HEK293 (cell line): ENCODE results near the gene ANAPC16.

Source experiments
- CTCF ChIA-PET: fragments of 350-600 bp; formaldehyde crosslinking; extraction: SDS; loops from one replicate; lab custom pipeline; 2021; ENCODE audit warnings: antibody characterized with exemption; lab: Yijun Ruan, JAX
- POLR2A ChIA-PET: fragments of 300-600 bp; formaldehyde crosslinking; extraction: SDS; loops from one replicate; lab custom pipeline; 2020; ENCODE audit warnings: antibody characterized with exemption, inconsistent platforms; lab: Yijun Ruan, JAX
- H3K27ac ChIP-seq: fragments of 200-500 bp; sonication (Bioruptor generic); 2 replicates; pipeline ENCODE4 v1.5.1; 2014; ENCODE audit warnings: low read depth, low read length, control low read depth, inconsistent platforms; ENCODE audit errors: extremely low read depth
- H3K36me3 ChIP-seq, 2 experiments: fragments of 200-500 bp in 1 of 2; sonication (Bioruptor generic) in 1 of 2; 1 replicate in 1 of 2; 2 replicates in 1 of 2; pipeline ENCODE4 v1.5.1; 2014 to 2017; ENCODE audit warnings: inconsistent platforms in 2 of 2, low read length in 2 of 2; ENCODE audit not compliant: control insufficient read depth in 2 of 2, insufficient read depth in 1 of 2
- H3K4me1 ChIP-seq: fragments of 200-500 bp; sonication (Bioruptor generic); 2 replicates; pipeline ENCODE4 v1.5.1; 2014; ENCODE audit warnings: mild to moderate bottlenecking, low read length, inconsistent platforms; ENCODE audit not compliant: control insufficient read depth, insufficient read depth
- H3K4me3 ChIP-seq: 2 replicates; pipeline ENCODE4 v1.5.1; 2011; ENCODE audit warnings: low read depth, mild to moderate bottlenecking, control low read depth, low read length, moderate library complexity
- H3K9me3 ChIP-seq: fragments of 200-500 bp; sonication (Bioruptor generic); 2 replicates; pipeline ENCODE4 v1.5.1; 2014; ENCODE audit warnings: low read depth, low read length, inconsistent platforms; ENCODE audit not compliant: control insufficient read depth, insufficient read depth
- GLI4 ChIP-seq: fragments of 450-650 bp; formaldehyde crosslinking; IDR thresholded peaks from 2 replicates; pipeline ENCODE4 v1.5.1; 2016; ENCODE audit warnings: missing biosample characterization, missing genetic modification characterization
- MZF1 ChIP-seq: fragments of 450-650 bp; formaldehyde crosslinking; IDR thresholded peaks from 2 replicates; pipeline ENCODE4 v1.5.1; 2017; ENCODE audit warnings: missing biosample characterization, missing genetic modification characterization, borderline replicate concordance
- PRDM1 ChIP-seq: fragments of 450-650 bp; formaldehyde crosslinking; IDR thresholded peaks from 2 replicates; pipeline ENCODE4; 2016; ENCODE audit warnings: missing biosample characterization, missing genetic modification characterization
- PRDM10 ChIP-seq: fragments of 450-650 bp; formaldehyde crosslinking; IDR thresholded peaks from 2 replicates; pipeline ENCODE4 v1.5.1; 2016; ENCODE audit warnings: missing biosample characterization, missing genetic modification characterization
- SCRT1 ChIP-seq: fragments of 450-650 bp; formaldehyde crosslinking; IDR thresholded peaks from 2 replicates; pipeline ENCODE4 v1.5.1; 2016; ENCODE audit warnings: missing biosample characterization, missing genetic modification characterization, borderline replicate concordance
- ZBTB21 ChIP-seq: fragments of 450-650 bp; formaldehyde crosslinking; IDR thresholded peaks from 2 replicates; pipeline ENCODE4 v1.5.1; 2017; ENCODE audit warnings: missing biosample characterization, missing genetic modification characterization
- ZBTB44 ChIP-seq: fragments of 450-650 bp; IDR thresholded peaks from 2 replicates; pipeline ENCODE4 v1.5.1; 2018; ENCODE audit warnings: missing biosample characterization, mild to moderate bottlenecking, missing genetic modification characterization
- ZBTB48 ChIP-seq: fragments of 450-650 bp; formaldehyde crosslinking; IDR thresholded peaks from 2 replicates; pipeline ENCODE4 v1.5.1; 2016; ENCODE audit warnings: missing biosample characterization, missing genetic modification characterization
- ZBTB8A ChIP-seq: fragments of 450-650 bp; formaldehyde crosslinking; IDR thresholded peaks from 2 replicates; pipeline ENCODE4 v1.5.1; 2016; ENCODE audit warnings: missing biosample characterization, missing genetic modification characterization
- ZFHX2 ChIP-seq: fragments of 450-650 bp; formaldehyde crosslinking; conservative IDR thresholded peaks from 2 replicates; pipeline ENCODE4 v1.5.1; 2016; ENCODE audit warnings: missing biosample characterization, missing genetic modification characterization
- ZNF121 ChIP-seq: fragments of 450-650 bp; formaldehyde crosslinking; IDR thresholded peaks from 2 replicates; pipeline ENCODE4 v1.5.1; 2016; ENCODE audit warnings: missing biosample characterization, missing genetic modification characterization
- ZNF16 ChIP-seq: fragments of 450-650 bp; formaldehyde crosslinking; IDR thresholded peaks from 2 replicates; pipeline ENCODE4 v1.5.1; 2016; ENCODE audit warnings: low read depth, missing biosample characterization, missing genetic modification characterization
- ZNF239 ChIP-seq: fragments of 450-650 bp; formaldehyde crosslinking; IDR thresholded peaks from 2 replicates; pipeline ENCODE4 v1.5.1; 2016; ENCODE audit warnings: missing biosample characterization, missing genetic modification characterization
- ZNF354C ChIP-seq: fragments of 450-650 bp; formaldehyde crosslinking; IDR thresholded peaks from 2 replicates; pipeline ENCODE4 v1.5.1; 2016; ENCODE audit warnings: missing biosample characterization, missing genetic modification characterization, low read depth, borderline replicate concordance
- ZNF366 ChIP-seq: fragments of 450-650 bp; formaldehyde crosslinking; conservative IDR thresholded peaks from 2 replicates; pipeline ENCODE4 v1.5.1; 2016; ENCODE audit warnings: missing biosample characterization, missing genetic modification characterization
- ZNF398 ChIP-seq: fragments of 450-650 bp; formaldehyde crosslinking; IDR thresholded peaks from 2 replicates; pipeline ENCODE4 v1.5.1; 2017; ENCODE audit warnings: missing biosample characterization, missing genetic modification characterization
- ZNF416 ChIP-seq: fragments of 450-650 bp; formaldehyde crosslinking; IDR thresholded peaks from 2 replicates; pipeline ENCODE4 v1.5.1; 2016; ENCODE audit warnings: missing biosample characterization, missing genetic modification characterization
- ZNF558 ChIP-seq: fragments of 450-650 bp; formaldehyde crosslinking; IDR thresholded peaks from 2 replicates; pipeline ENCODE4 v1.5.1; 2016; ENCODE audit warnings: missing biosample characterization, missing genetic modification characterization
- ZNF561 ChIP-seq: fragments of 450-650 bp; IDR thresholded peaks from 2 replicates; pipeline ENCODE4 v1.5.1; 2018; ENCODE audit warnings: missing biosample characterization, missing genetic modification characterization, borderline replicate concordance
- ZNF623 ChIP-seq: fragments of 450-650 bp; formaldehyde crosslinking; IDR thresholded peaks from 2 replicates; pipeline ENCODE4 v1.5.1; 2016; ENCODE audit warnings: missing biosample characterization, missing genetic modification characterization
- ZNF660 ChIP-seq: fragments of 450-650 bp; IDR thresholded peaks from 2 replicates; pipeline ENCODE4 v1.5.1; 2018; ENCODE audit warnings: missing biosample characterization, mild to moderate bottlenecking, missing genetic modification characterization
- ZSCAN16 ChIP-seq: fragments of 450-650 bp; formaldehyde crosslinking; IDR thresholded peaks from 2 replicates; pipeline ENCODE4 v1.5.1; 2016; ENCODE audit warnings: missing biosample characterization, missing genetic modification characterization

ANAPC16 gene

GRCh38 chr10:72277340-72277995 is 61.7 kb downstream of the ANAPC16 start:
- POLR2A ChIA-PET, result interaction anchor here (0.9 to 2.2 kb wide), 7 partner anchors 9 to 55 kb away, joined by 3 to 9 read pairs (median 4); no protein-coding TSS in a partner anchor
- peak overlapping the region; percentile 99 for H3K27ac ChIP-seq

GRCh38 chr10:72277996-72278667 is 62.3 kb downstream of the ANAPC16 start:
- CTCF ChIA-PET, result interaction anchor here (0.6 to 1.3 kb wide), 3 partner anchors 44 to 321 kb away, joined by 3 to 7 read pairs (median 5); no protein-coding TSS in a partner anchor
- TF ChIP-seq ZBTB21 (no peak), ZBTB48 (0 out of 2 replicates have a peak, but pooled peaks have one; percentile 31), ZBTB44 (tag by site-specific recombination) (peak; percentile 48; the same call in 1 of the 2 replicates), ZNF398 (peak; percentile 39; the same call in 1 of the 2 replicates), ZSCAN16 (peak; percentile 91), MZF1 (tag by site-specific recombination) (no peak), ZNF16 (tag by site-specific recombination) (peak; percentile 95), ZNF354C (tag by site-specific recombination) (no peak), ZNF239 (no peak), ZBTB8A (0 out of 2 replicates have a peak, but pooled peaks have one; percentile 10), GLI4 (tag by site-specific recombination) (no peak), ZNF366 (tag by site-specific recombination) (peak; percentile 47), ZNF623 (tag by site-specific recombination) (no peak), ZNF561 (tag by site-specific recombination) (peak; percentile 21; the same call in 1 of the 2 replicates), SCRT1 (tag by site-specific recombination) (no peak), ZNF121 (peak; percentile 75), PRDM1 (peak; percentile 95), ZNF660 (tag by site-specific recombination) (no peak)

More at GRCh38 chr10:72277340-72277995, 61.7 kb downstream of the ANAPC16 start:
- H3K9me3 ChIP-seq, result no peaks in the 10 kb centered on the region
- H3K4me1 ChIP-seq, result peaks cover 2% of the 10 kb centered on the region
- TF ChIP-seq ZNF558 (tag by site-specific recombination) (no peak), ZNF416 (no peak), ZBTB8A (peak; percentile 47), ZFHX2 (tag by site-specific recombination) (no peak), PRDM10 (no peak)
- CTCF ChIA-PET, result interaction anchor here (0.6 to 1.3 kb wide), 2 partner anchors 44 to 320 kb away, joined by 5 to 7 read pairs; no protein-coding TSS in a partner anchor
- H3K4me3 ChIP-seq, result no peak overlapping the region
- peaks cover 0 to 16% of the 10 kb centered on the region in 2 experiments; a peak in 1 of 3 replicates for H3K36me3 ChIP-seq

More at GRCh38 chr10:72277996-72278667, 62.3 kb downstream of the ANAPC16 start:
- Histone ChIP-seq H3K9me3 (no peaks in the 10 kb centered on the region), H3K4me3 (no peak overlapping the region), H3K4me1 (no peaks in the 10 kb centered on the region; the same call in 1 of the 2 replicates), H3K36me3 (peaks cover 0 to 16% of the 10 kb centered on the region in 2 experiments; a peak in 1 of 3 replicates), H3K27ac (peak overlapping the region; percentile 99)
- POLR2A ChIA-PET, result interaction anchor here (0.9 to 2.2 kb wide), 7 partner anchors 8 to 54 kb away, joined by 3 to 9 read pairs (median 4); no protein-coding TSS in a partner anchor
